Suppressor macrophage treated with lipopolysaccharide for 1 hour (primary cell): ENCODE data around the gene KIF19.

Source experiments
- DNase-seq, 3 donors: peaks; one replicate each; pipeline ENCODE4 v3.0.0-alpha.2; 2020 to 2022

KIF19 gene

GRCh38 chr17:74367206-74367605 is 41.2 kb downstream of the KIF19 start, which contains the start of gene GPR142:
Gene GPR142, plus strand, starts transcription at chr17:74367506. Its CDS starts 2,035 bp downstream, at chr17:74369541.
- no peak for DNase-seq

- peak; percentile 82 to 91 (median 88) for DNase-seq
These were observed 42.5 kb downstream of the KIF19 start for GRCh38 chr17:74368341-74369081.

- peak; percentile 74 to 93 (median 89) for DNase-seq
These were observed 43.2 kb downstream of the KIF19 start for GRCh38 chr17:74369221-74369620.

- no peak for DNase-seq
These were observed 43.9 kb downstream of the KIF19 start for GRCh38 chr17:74369665-74370490.

- DNase-seq, result no peak
These were observed 45.7 kb downstream of the KIF19 start for GRCh38 chr17:74371653-74372147.

GRCh38 chr17:74372426-74372825 is 46.4 kb downstream of the KIF19 start:
- DNase-seq, result no peak

GRCh38 chr17:74373838-74374606 is 48.0 kb downstream of the KIF19 start:
- DNase-seq, result peak in 1 of 3 donors; percentile 26

- DNase-seq, result peak in 1 of 3 donors; percentile 34
These were observed 48.8 kb downstream of the KIF19 start for GRCh38 chr17:74374858-74375257.

GRCh38 chr17:74379495-74380085 is 53.6 kb downstream of the KIF19 start:
- DNase-seq, result peak; percentile 86 to 95 (median 94)

GRCh38 chr17:74380086-74380958 is 54.3 kb downstream of the KIF19 start:
- no peak for DNase-seq

GRCh38 chr17:74380959-74381808 is 55.2 kb downstream of the KIF19 start:
- DNase-seq, result no peak

- DNase-seq, result no peak
These were observed 57.1 kb downstream of the KIF19 start for GRCh38 chr17:74383141-74383540.

- DNase-seq, result no peak
These were observed 59.2 kb downstream of the KIF19 start for GRCh38 chr17:74385201-74385600.

GRCh38 chr17:74386386-74386785 is 60.4 kb downstream of the KIF19 start:
- DNase-seq, result peak; percentile 41 to 55 (median 51)

GRCh38 chr17:74387365-74388218 is 61.6 kb downstream of the KIF19 start:
- DNase-seq, result no peak

- DNase-seq, result no peak
These were observed 63.2 kb downstream of the KIF19 start for GRCh38 chr17:74389084-74389753.

GRCh38 chr17:74389937-74390679 is 64.1 kb downstream of the KIF19 start:
- DNase-seq, result no peak
